Adipocyte (in vitro differentiated cells): ENCODE measurements around the gene LRRFIP1.

Source experiments
- DNase-seq: peaks from one replicate; pipeline ENCODE4 v3.0.0-alpha.2; 2015; ENCODE audit warnings: low read depth
- H3K27me3 ChIP-seq: replicated peaks from 2 replicates; pipeline ENCODE4 v1.7.0; 2013; ENCODE audit warnings: mild to moderate bottlenecking, low read length, moderate library complexity; ENCODE audit not compliant: control insufficient read depth, insufficient read depth
- H3K36me3 ChIP-seq: 2 replicates; pipeline ENCODE4 v1.7.0; 2013; ENCODE audit warnings: low read length, mild to moderate bottlenecking, moderate library complexity; ENCODE audit not compliant: control insufficient read depth, insufficient read depth, severe bottlenecking
- H3K4me1 ChIP-seq: 2 replicates; pipeline ENCODE4 v1.7.0; 2013; ENCODE audit warnings: mild to moderate bottlenecking, low read length, moderate library complexity; ENCODE audit not compliant: control insufficient read depth, insufficient read depth
- H3K4me3 ChIP-seq: 2 replicates; pipeline ENCODE4 v1.7.0; 2013; ENCODE audit warnings: mild to moderate bottlenecking, low read length, moderate library complexity
- H3K9ac ChIP-seq: 2 replicates; pipeline ENCODE4 v1.7.0; 2013; ENCODE audit warnings: mild to moderate bottlenecking, low read length, moderate library complexity
- H3K9me3 ChIP-seq: 2 replicates; pipeline ENCODE4 v1.7.0; 2013; ENCODE audit warnings: mild to moderate bottlenecking, low read length, moderate library complexity; ENCODE audit not compliant: control insufficient read depth

LRRFIP1 gene

DNA sequence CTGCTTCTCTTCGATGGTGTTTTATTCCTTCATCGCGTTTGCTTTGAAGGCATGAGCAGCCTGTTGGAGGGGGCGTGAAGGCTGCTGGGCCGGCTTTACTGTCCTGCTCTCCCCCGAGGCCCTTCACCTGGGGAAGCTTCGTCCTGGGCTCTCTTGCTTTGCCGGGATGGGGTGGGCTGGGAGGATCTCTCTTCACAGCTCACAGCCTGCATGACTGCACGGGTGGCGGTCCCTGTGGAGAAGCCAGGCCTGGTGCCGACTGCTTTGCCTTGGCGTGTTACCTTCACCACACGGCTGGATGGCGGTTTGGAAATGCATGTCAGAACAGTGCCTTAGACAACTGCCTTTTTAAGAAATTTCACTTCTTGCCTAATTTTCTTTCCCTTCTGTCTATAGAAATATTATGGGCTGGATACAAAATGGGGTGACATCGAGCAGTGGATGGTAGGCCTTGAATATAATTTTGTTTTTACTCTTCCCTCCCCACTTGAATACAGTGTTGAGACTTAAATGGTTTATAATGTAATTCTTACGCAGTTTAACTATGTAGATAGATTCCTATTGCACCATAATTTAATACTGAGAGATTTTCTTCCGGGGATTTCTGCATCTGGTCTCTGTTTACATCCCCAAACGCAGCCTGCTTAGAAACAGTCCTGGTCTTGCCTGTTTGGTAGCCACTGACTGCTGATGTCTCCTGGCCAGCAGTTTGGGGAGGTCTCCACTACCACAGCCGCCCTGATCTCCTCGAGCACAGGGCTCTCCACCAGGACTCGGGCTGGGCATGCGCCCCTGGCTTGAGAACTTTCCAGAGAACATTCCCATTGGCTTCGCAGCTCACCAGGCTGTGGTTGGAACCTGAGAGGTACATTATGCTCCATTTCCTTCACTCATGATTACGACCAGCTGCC, 90.2 kb downstream of the LRRFIP1 start:
- Histone ChIP-seq H3K27me3 (no peaks in the 10 kb centered on the region), H3K36me3 (peaks cover 4% of the 10 kb centered on the region), H3K4me1 (peaks cover 3% of the 10 kb centered on the region), H3K4me3 (no peak overlapping the region), H3K9me3 (no peaks in the 10 kb centered on the region), H3K9ac (no peak overlapping the region)
- no peak for DNase-seq

- Histone ChIP-seq H3K27me3 (no peaks in the 10 kb centered on the region), H3K9me3 (no peaks in the 10 kb centered on the region), H3K4me1 (peaks cover 3% of the 10 kb centered on the region), H3K4me3 (no peak overlapping the region), H3K36me3 (peaks cover 4% of the 10 kb centered on the region), H3K9ac (no peak overlapping the region)
- DNase-seq = no peak
Measured at GRCh38 chr2:237718277-237718634, 90.9 kb downstream of the LRRFIP1 start.

GRCh38 chr2:237720444-237720843, 93.1 kb downstream of the LRRFIP1 start:
- Histone ChIP-seq H3K36me3 (peaks cover 5% of the 10 kb centered on the region), H3K4me3 (no peak overlapping the region), H3K9ac (no peak overlapping the region), H3K27me3 (no peaks in the 10 kb centered on the region), H3K9me3 (no peaks in the 10 kb centered on the region), H3K4me1 (peaks cover under 1% of the 10 kb centered on the region)
- no peak for DNase-seq

DNA sequence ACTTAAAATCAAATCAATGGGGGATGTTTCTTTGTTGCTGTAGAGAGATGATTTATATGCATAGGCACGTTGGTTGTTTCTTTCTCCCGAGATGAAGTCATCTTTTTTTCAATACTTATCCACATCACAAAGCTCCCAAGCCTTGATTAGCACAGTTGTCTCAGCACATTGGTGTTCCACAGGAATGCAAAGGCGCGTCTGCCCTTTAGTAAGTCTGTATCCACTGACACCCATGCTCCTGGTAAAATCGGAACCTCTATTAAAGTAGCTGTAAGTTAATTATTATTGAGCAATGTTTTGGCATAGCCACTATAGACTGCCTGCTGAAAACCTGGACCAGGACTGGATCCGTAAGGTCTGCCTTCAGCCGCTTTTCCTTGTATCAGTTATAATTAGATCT, 93.6 kb downstream of the LRRFIP1 start:
- Histone ChIP-seq H3K4me1 (no peaks in the 10 kb centered on the region), H3K4me3 (no peak overlapping the region), H3K9me3 (no peaks in the 10 kb centered on the region), H3K36me3 (peaks cover 7% of the 10 kb centered on the region), H3K9ac (no peak overlapping the region), H3K27me3 (no peaks in the 10 kb centered on the region)
- peak; percentile 41 for DNase-seq

DNA sequence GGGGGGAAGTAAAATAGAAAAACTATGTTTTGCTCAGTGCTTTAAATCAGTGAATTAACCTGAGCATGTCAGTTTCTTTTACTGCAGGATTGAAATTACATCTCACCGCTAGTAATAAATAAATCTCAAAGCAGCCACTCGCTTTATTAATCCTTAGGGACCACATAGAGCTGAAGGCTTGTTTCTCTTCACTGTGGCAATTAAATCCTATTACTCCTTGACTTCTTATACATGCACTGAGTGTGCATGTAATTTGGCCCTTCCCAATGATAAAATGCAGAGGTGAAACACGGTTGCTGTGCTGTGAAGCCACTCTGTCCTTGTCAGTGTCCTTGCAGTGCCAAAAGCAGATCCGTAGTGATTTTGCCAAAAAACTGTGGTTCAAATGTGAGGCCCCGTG, 94.1 kb downstream of the LRRFIP1 start:
- H3K4me3 ChIP-seq = no peak overlapping the region
- H3K36me3 ChIP-seq = peaks cover 7% of the 10 kb centered on the region
- no peaks in the 10 kb centered on the region for H3K9me3 ChIP-seq
- DNase-seq = no peak
- no peaks in the 10 kb centered on the region for H3K27me3 ChIP-seq
- no peak overlapping the region for H3K9ac ChIP-seq
- H3K4me1 ChIP-seq = no peaks in the 10 kb centered on the region

DNA sequence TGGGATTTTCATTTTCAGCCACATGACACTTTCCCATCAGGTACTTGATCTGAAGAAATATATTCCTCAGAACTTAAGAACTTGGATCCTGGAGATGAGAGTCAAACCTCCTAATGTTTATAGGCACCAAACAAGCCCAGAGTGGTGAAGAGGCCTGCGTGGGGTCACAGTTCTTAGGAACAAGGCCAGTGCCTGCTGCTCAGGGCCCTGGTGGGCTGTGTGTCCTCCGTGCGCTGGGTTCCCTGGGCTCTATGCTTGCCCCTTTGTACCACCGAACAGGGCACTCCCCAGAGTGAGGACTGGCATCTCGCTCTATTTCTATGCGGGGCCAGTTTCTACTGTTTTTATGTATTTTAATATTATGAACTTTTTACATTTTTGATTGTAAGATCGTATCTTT, 95.2 kb downstream of the LRRFIP1 start:
- Histone ChIP-seq H3K4me1 (no peaks in the 10 kb centered on the region), H3K9ac (no peak overlapping the region), H3K9me3 (no peaks in the 10 kb centered on the region), H3K36me3 (peaks cover 7% of the 10 kb centered on the region), H3K4me3 (no peak overlapping the region), H3K27me3 (no peaks in the 10 kb centered on the region)
- DNase-seq = no peak

GRCh38 chr2:237723023-237723422, 95.6 kb downstream of the LRRFIP1 start:
- no peak overlapping the region for H3K4me3 ChIP-seq
- H3K9me3 ChIP-seq = no peaks in the 10 kb centered on the region
- H3K9ac ChIP-seq = no peak overlapping the region
- no peak for DNase-seq
- H3K36me3 ChIP-seq = peaks cover 7% of the 10 kb centered on the region
- no peaks in the 10 kb centered on the region for H3K27me3 ChIP-seq
- no peaks in the 10 kb centered on the region for H3K4me1 ChIP-seq

- peak; percentile 80 for DNase-seq
- H3K4me3 ChIP-seq = no peak overlapping the region
- H3K9me3 ChIP-seq = no peaks in the 10 kb centered on the region
- H3K27me3 ChIP-seq = no peaks in the 10 kb centered on the region
- peaks cover 7% of the 10 kb centered on the region for H3K36me3 ChIP-seq
- H3K9ac ChIP-seq = no peak overlapping the region
- no peaks in the 10 kb centered on the region for H3K4me1 ChIP-seq
Measured at GRCh38 chr2:237723602-237724001, 96.2 kb downstream of the LRRFIP1 start.

GRCh38 chr2:237724811-237725478, 97.6 kb downstream of the LRRFIP1 start:
- H3K36me3 ChIP-seq = peaks cover 7% of the 10 kb centered on the region
- H3K4me1 ChIP-seq = no peaks in the 10 kb centered on the region
- H3K9ac ChIP-seq = no peak overlapping the region
- no peak for DNase-seq
- H3K27me3 ChIP-seq = no peaks in the 10 kb centered on the region
- no peaks in the 10 kb centered on the region for H3K9me3 ChIP-seq
- H3K4me3 ChIP-seq = no peak overlapping the region

GRCh38 chr2:237725661-237726060, 98.3 kb downstream of the LRRFIP1 start:
- no peaks in the 10 kb centered on the region for H3K4me1 ChIP-seq
- H3K9me3 ChIP-seq = no peaks in the 10 kb centered on the region
- H3K4me3 ChIP-seq = no peak overlapping the region
- DNase-seq = no peak
- peaks cover 7% of the 10 kb centered on the region for H3K36me3 ChIP-seq
- no peak overlapping the region for H3K9ac ChIP-seq
- no peaks in the 10 kb centered on the region for H3K27me3 ChIP-seq

DNA sequence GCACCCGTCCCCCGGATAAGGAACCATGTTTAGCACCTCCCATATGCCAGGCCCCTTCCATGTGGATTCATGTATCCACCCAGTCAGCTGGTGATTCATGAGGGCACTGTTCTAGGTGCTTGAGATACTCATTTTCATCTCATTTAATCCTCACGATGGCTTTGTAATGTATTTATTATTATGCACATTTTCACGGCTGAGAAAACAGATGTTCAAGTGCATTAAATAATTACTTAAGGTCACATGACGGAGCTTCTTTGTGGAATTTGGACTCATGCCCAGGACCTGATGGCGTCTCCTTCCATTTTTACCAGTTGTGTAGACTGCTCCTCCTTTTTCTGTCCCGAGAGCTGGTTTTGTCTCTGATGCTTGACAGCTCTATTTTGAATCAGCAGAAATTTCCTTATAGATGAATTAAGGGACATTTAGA, 99.0 kb downstream of the LRRFIP1 start:
- no peaks in the 10 kb centered on the region for H3K27me3 ChIP-seq
- H3K4me1 ChIP-seq = peaks cover 7% of the 10 kb centered on the region
- no peak overlapping the region for H3K9ac ChIP-seq
- H3K9me3 ChIP-seq = no peaks in the 10 kb centered on the region
- no peak overlapping the region for H3K4me3 ChIP-seq
- H3K36me3 ChIP-seq = peaks cover 3% of the 10 kb centered on the region
- DNase-seq = no peak
